Measurements from ENCODE around the gene GINS2.
A peak's percentile ranks its signal among the peaks of the same experiment; 100 is the strongest.

Gene GINS2

GRCh38 chr16:85646976-85647375 lies 41.8 kb downstream of the GINS2 start:
- TF ChIP-seq ZFX (IDR thresholded peaks at IDR 0.05) (no peak), CTCF (conservative IDR thresholded peaks at IDR 0.05) (no peak)
- H3K27ac ChIP-seq, result peak overlapping the region; percentile 3; the same call in 1 of the 2 replicates

GRCh38 chr16:85646358-85646907 lies 42.3 kb downstream of the GINS2 start:
- peak overlapping the region; percentile 3; the same call in 1 of the 2 replicates for H3K27ac ChIP-seq

GRCh38 chr16:85645021-85645589 lies 43.6 kb downstream of the GINS2 start:
- peak overlapping the region; percentile 63 for H3K27ac ChIP-seq
- no peak for TF ChIP-seq ZFX (IDR thresholded peaks at IDR 0.05)

More at GRCh38 chr16:85646358-85646907, 42.3 kb downstream of the GINS2 start:
- TF ChIP-seq ZFX (IDR thresholded peaks at IDR 0.05) (no peak), CTCF (conservative IDR thresholded peaks at IDR 0.05) (no peak)

- no peak for TF ChIP-seq ZFX (IDR thresholded peaks at IDR 0.05)
- H3K27ac ChIP-seq, result peak overlapping the region; percentile 63; the same call in 1 of the 2 replicates
Measured at GRCh38 chr16:85644093-85644712, 44.6 kb downstream of the GINS2 start.

GRCh38 chr16:85643631-85644030 lies 45.1 kb downstream of the GINS2 start:
- no peak for TF ChIP-seq ZFX (IDR thresholded peaks at IDR 0.05)
- no peak for TF ChIP-seq CTCF (conservative IDR thresholded peaks at IDR 0.05)
- peak overlapping the region; percentile 63; the same call in 1 of the 2 replicates for H3K27ac ChIP-seq

- TF ChIP-seq ZFX (IDR thresholded peaks at IDR 0.05) (no peak), CTCF (conservative IDR thresholded peaks at IDR 0.05) (no peak)
- no peak overlapping the region for H3K27ac ChIP-seq
Measured at GRCh38 chr16:85642762-85643358, 45.9 kb downstream of the GINS2 start.

- H3K27ac ChIP-seq, result no peak overlapping the region; the same call in 1 of the 2 replicates
- no peak for TF ChIP-seq CTCF (conservative IDR thresholded peaks at IDR 0.05)
- no peak for TF ChIP-seq ZFX (IDR thresholded peaks at IDR 0.05)
Measured at GRCh38 chr16:85641776-85642176, 47.0 kb downstream of the GINS2 start.

GRCh38 chr16:85641305-85641704 lies 47.4 kb downstream of the GINS2 start:
- TF ChIP-seq CTCF (conservative IDR thresholded peaks at IDR 0.05), result no peak
- TF ChIP-seq ZFX (IDR thresholded peaks at IDR 0.05), result no peak
- no peak overlapping the region; the same call in 1 of the 2 replicates for H3K27ac ChIP-seq
